ACC112 (cell line): ENCODE results near the gene PEX14.

Experiments used
- H2AFZ ChIP-seq: fragments of 200-600 bp; sonication (generic); one replicate; pipeline ENCODE4 v1.6.0; 2017; ENCODE audit warnings: antibody characterized with exemption, low read length; ENCODE audit not compliant: unreplicated experiment
- H3K27ac ChIP-seq: fragments of 200-600 bp; sonication (generic); 2 replicates; pipeline ENCODE4 v1.5.1; 2014; ENCODE audit warnings: low read depth, mild to moderate bottlenecking, antibody characterized with exemption, low read length, moderate library complexity
- H3K27me3 ChIP-seq: fragments of 200-600 bp; sonication (generic); 2 replicates; pipeline ENCODE4 v1.6.1; 2014; ENCODE audit warnings: mild to moderate bottlenecking, antibody characterized with exemption, low read length, moderate library complexity, mixed read lengths; ENCODE audit not compliant: insufficient read depth
- H3K36me3 ChIP-seq: fragments of 200-600 bp; sonication (generic); 2 replicates; pipeline ENCODE4 v1.6.1; 2016; ENCODE audit warnings: mild to moderate bottlenecking, antibody characterized with exemption, low read length, moderate library complexity, mixed read lengths; ENCODE audit not compliant: insufficient read depth
- H3K4me1 ChIP-seq: fragments of 200-600 bp; sonication (generic); one replicate; pipeline ENCODE4 v1.6.1; 2016; ENCODE audit warnings: low read length, mixed read lengths; ENCODE audit not compliant: insufficient read depth, unreplicated experiment, control insufficient read depth
- H3K4me3 ChIP-seq: fragments of 200-600 bp; sonication (generic); 2 replicates; pipeline ENCODE4 v1.5.1; 2014; ENCODE audit warnings: mild to moderate bottlenecking, low read depth, low read length
- H3K79me2 ChIP-seq: fragments of 200-600 bp; sonication (generic); one replicate; pipeline ENCODE4 v1.6.0; 2016; ENCODE audit warnings: low read length; ENCODE audit not compliant: control insufficient read depth, unreplicated experiment, insufficient read depth

The PEX14 gene

GRCh38 chr1:10546896-10547295 is 72.1 kb downstream of the PEX14 start:
- no peak overlapping the region for H3K27ac ChIP-seq
- H3K79me2 ChIP-seq: no peaks in the 10 kb centered on the region
- no peaks in the 10 kb centered on the region for H3K27me3 ChIP-seq
- H3K36me3 ChIP-seq: no peaks in the 10 kb centered on the region
- H2AFZ ChIP-seq: no peak overlapping the region
- no peaks in the 10 kb centered on the region for H3K4me1 ChIP-seq
- H3K4me3 ChIP-seq: no peak overlapping the region

- H2AFZ ChIP-seq: no peak overlapping the region
- H3K4me3 ChIP-seq: no peak overlapping the region
- H3K27ac ChIP-seq: no peak overlapping the region
- H3K36me3 ChIP-seq: no peaks in the 10 kb centered on the region
- H3K27me3 ChIP-seq: no peaks in the 10 kb centered on the region
- H3K4me1 ChIP-seq: no peaks in the 10 kb centered on the region
- no peaks in the 10 kb centered on the region for H3K79me2 ChIP-seq
Measured at GRCh38 chr1:10549904-10550664, 75.3 kb downstream of the PEX14 start.

GRCh38 chr1:10553118-10553517 is 78.4 kb downstream of the PEX14 start:
- no peak overlapping the region for H3K4me3 ChIP-seq
- H3K4me1 ChIP-seq: no peaks in the 10 kb centered on the region
- H3K79me2 ChIP-seq: no peaks in the 10 kb centered on the region
- H3K27me3 ChIP-seq: no peaks in the 10 kb centered on the region
- H2AFZ ChIP-seq: no peak overlapping the region
- H3K36me3 ChIP-seq: no peaks in the 10 kb centered on the region
- no peak overlapping the region for H3K27ac ChIP-seq

GRCh38 chr1:10555635-10556429 is 81.1 kb downstream of the PEX14 start:
- Histone ChIP-seq H3K27ac (no peak overlapping the region), H3K36me3 (no peaks in the 10 kb centered on the region), H2AFZ (no peak overlapping the region), H3K4me3 (no peak overlapping the region), H3K4me1 (no peaks in the 10 kb centered on the region), H3K79me2 (peaks cover under 1% of the 10 kb centered on the region), H3K27me3 (no peaks in the 10 kb centered on the region)

- peaks cover 3% of the 10 kb centered on the region for H3K79me2 ChIP-seq
- H3K27ac ChIP-seq: no peak overlapping the region
- H3K27me3 ChIP-seq: no peaks in the 10 kb centered on the region
- H3K4me1 ChIP-seq: peaks cover 5% of the 10 kb centered on the region
- H3K36me3 ChIP-seq: no peaks in the 10 kb centered on the region
- no peak overlapping the region for H2AFZ ChIP-seq
- H3K4me3 ChIP-seq: no peak overlapping the region
Measured at GRCh38 chr1:10556430-10557005, 81.8 kb downstream of the PEX14 start.

GRCh38 chr1:10557714-10558113 is 83.0 kb downstream of the PEX14 start:
- no peak overlapping the region for H2AFZ ChIP-seq
- peaks cover 8% of the 10 kb centered on the region for H3K4me1 ChIP-seq
- no peak overlapping the region for H3K27ac ChIP-seq
- H3K79me2 ChIP-seq: peaks cover 3% of the 10 kb centered on the region
- H3K4me3 ChIP-seq: no peak overlapping the region
- H3K36me3 ChIP-seq: no peaks in the 10 kb centered on the region
- H3K27me3 ChIP-seq: no peaks in the 10 kb centered on the region

GRCh38 chr1:10559386-10559785 is 84.6 kb downstream of the PEX14 start:
- Histone ChIP-seq H3K79me2 (peaks cover 3% of the 10 kb centered on the region), H2AFZ (no peak overlapping the region), H3K27me3 (no peaks in the 10 kb centered on the region), H3K4me1 (peaks cover 8% of the 10 kb centered on the region), H3K4me3 (no peak overlapping the region), H3K27ac (no peak overlapping the region), H3K36me3 (no peaks in the 10 kb centered on the region)

GRCh38 chr1:10561497-10561896 is 86.7 kb downstream of the PEX14 start:
- no peak overlapping the region for H3K4me3 ChIP-seq
- no peaks in the 10 kb centered on the region for H3K36me3 ChIP-seq
- no peaks in the 10 kb centered on the region for H3K27me3 ChIP-seq
- H3K79me2 ChIP-seq: peaks cover 3% of the 10 kb centered on the region
- peaks cover 8% of the 10 kb centered on the region for H3K4me1 ChIP-seq
- no peak overlapping the region for H2AFZ ChIP-seq
- H3K27ac ChIP-seq: no peak overlapping the region

GRCh38 chr1:10561955-10562354 is 87.2 kb downstream of the PEX14 start:
- H3K4me1 ChIP-seq: peaks cover 8% of the 10 kb centered on the region
- no peak overlapping the region for H3K4me3 ChIP-seq
- H3K36me3 ChIP-seq: no peaks in the 10 kb centered on the region
- no peak overlapping the region for H3K27ac ChIP-seq
- H2AFZ ChIP-seq: no peak overlapping the region
- no peaks in the 10 kb centered on the region for H3K27me3 ChIP-seq
- H3K79me2 ChIP-seq: peaks cover 3% of the 10 kb centered on the region

- Histone ChIP-seq H3K36me3 (no peaks in the 10 kb centered on the region), H3K27ac (no peak overlapping the region), H3K4me1 (peaks cover 8% of the 10 kb centered on the region), H3K27me3 (no peaks in the 10 kb centered on the region), H3K79me2 (peaks cover 3% of the 10 kb centered on the region), H2AFZ (no peak overlapping the region), H3K4me3 (no peak overlapping the region)
Measured at GRCh38 chr1:10564063-10564462, 89.3 kb downstream of the PEX14 start.
